HEK293T (cell line): ENCODE data around the gene NIT2.

Source experiments
- BHLHE40 ChIP-seq: fragments of 450-650 bp; IDR thresholded peaks from 2 replicates; pipeline ENCODE4 v1.6.1; 2016; ENCODE audit warnings: mild to moderate bottlenecking, moderate library complexity, borderline replicate concordance
- CTBP1 ChIP-seq: fragments of 450-650 bp; IDR thresholded peaks from 2 replicates; pipeline ENCODE4 v1.6.1; 2016; ENCODE audit warnings: borderline replicate concordance
- FOXA1 ChIP-seq: fragments of 450-650 bp; IDR thresholded peaks from 2 replicates; pipeline ENCODE4 v1.6.1; 2016; ENCODE audit warnings: mild to moderate bottlenecking
- FOXK2 ChIP-seq: fragments of 450-650 bp; IDR thresholded peaks from 2 replicates; pipeline ENCODE4 v1.6.1; 2016; ENCODE audit warnings: mild to moderate bottlenecking
- LEF1 ChIP-seq: fragments of 450-650 bp; IDR thresholded peaks from 2 replicates; pipeline ENCODE4 v1.6.1; 2017; ENCODE audit warnings: mild to moderate bottlenecking, borderline replicate concordance
- PKNOX1 ChIP-seq: fragments of 450-650 bp; IDR thresholded peaks from 2 replicates; pipeline ENCODE4 v1.6.1; 2016
- TARDBP ChIP-seq: fragments of 450-650 bp; IDR thresholded peaks from 2 replicates; pipeline ENCODE4 v1.6.1; 2016

- no peak for TF ChIP-seq CTBP1
- TF ChIP-seq FOXK2: no peak
- no peak for TF ChIP-seq BHLHE40
- TF ChIP-seq TARDBP: no peak
- TF ChIP-seq FOXA1: no peak
- no peak for TF ChIP-seq LEF1
- no peak for TF ChIP-seq PKNOX1
These were observed 69.0 kb downstream of the NIT2 start for GRCh38 chr3:100403362-100404249.
